ENCODE data around the gene MKKS. TPM values are rescaled to one million over a fixed set of nuclear protein-coding genes. Genes with fewer than 3 reads are reported as not detected.

Gene MKKS
- 10 to 100 TPM; 26.5 to 34.5 (median 32.4) TPM for polyA plus RNA-seq (ENCODE audit: insufficient read length in 3 of 3)
- long read RNA-seq, donor 1, full-length matches to known transcripts = 14 of 50 reads
- long read RNA-seq, donor 1, partial matches to known transcripts = 36 of 50 reads
- long read RNA-seq, donor 1, other reads (novel, unspliced or antisense) = 0 of 50 reads
- long read RNA-seq, donor 2, full-length matches to known transcripts = 10 of 78 reads
- long read RNA-seq, donor 2, partial matches to known transcripts = 68 of 78 reads
- long read RNA-seq, donor 2, other reads (novel, unspliced or antisense) = 0 of 78 reads
- long read RNA-seq, donor 3, full-length matches to known transcripts = 13 of 53 reads
- long read RNA-seq, donor 3, partial matches to known transcripts = 40 of 53 reads
- long read RNA-seq, donor 3, other reads (novel, unspliced or antisense) = 0 of 53 reads
- long read RNA-seq, donor 4, full-length matches to known transcripts = 9 of 57 reads
- long read RNA-seq, donor 4, partial matches to known transcripts = 48 of 57 reads
- long read RNA-seq, donor 4, other reads (novel, unspliced or antisense) = 0 of 57 reads
- long read RNA-seq, donor 5, full-length matches to known transcripts = 3 of 33 reads
- long read RNA-seq, donor 5, partial matches to known transcripts = 30 of 33 reads
- long read RNA-seq, donor 5, other reads (novel, unspliced or antisense) = 0 of 33 reads
- long read RNA-seq, donor 6, full-length matches to known transcripts = 7 of 35 reads
- long read RNA-seq, donor 6, partial matches to known transcripts = 28 of 35 reads
- long read RNA-seq, donor 6, other reads (novel, unspliced or antisense) = 0 of 35 reads
- long read RNA-seq, donor 7, full-length matches to known transcripts = 14 of 52 reads
- long read RNA-seq, donor 7, partial matches to known transcripts = 38 of 52 reads
- long read RNA-seq, donor 7, other reads (novel, unspliced or antisense) = 0 of 52 reads
- long read RNA-seq, donor 8, full-length matches to known transcripts = 7 of 26 reads
- long read RNA-seq, donor 8, partial matches to known transcripts = 19 of 26 reads
- long read RNA-seq, donor 8, other reads (novel, unspliced or antisense) = 0 of 26 reads
- long read RNA-seq, donor 9, full-length matches to known transcripts = 11 of 58 reads
- long read RNA-seq, donor 9, partial matches to known transcripts = 47 of 58 reads
- long read RNA-seq, donor 9, other reads (novel, unspliced or antisense) = 0 of 58 reads
- long read RNA-seq, donor 10, full-length matches to known transcripts = 7 of 32 reads
- long read RNA-seq, donor 10, partial matches to known transcripts = 25 of 32 reads
- long read RNA-seq, donor 10, other reads (novel, unspliced or antisense) = 0 of 32 reads
- long read RNA-seq, donor 11, full-length matches to known transcripts = 8 of 28 reads
- long read RNA-seq, donor 11, partial matches to known transcripts = 20 of 28 reads
- long read RNA-seq, donor 11, other reads (novel, unspliced or antisense) = 0 of 28 reads
- long read RNA-seq, donor 12, full-length matches to known transcripts = 12 of 51 reads
- long read RNA-seq, donor 12, partial matches to known transcripts = 39 of 51 reads
- long read RNA-seq, donor 12, other reads (novel, unspliced or antisense) = 0 of 51 reads
- long read RNA-seq, donor 13, full-length matches to known transcripts = 4 of 35 reads
- long read RNA-seq, donor 13, partial matches to known transcripts = 31 of 35 reads
- long read RNA-seq, donor 13, other reads (novel, unspliced or antisense) = 0 of 35 reads
- long read RNA-seq, donor 14, full-length matches to known transcripts = 10 of 55 reads
- long read RNA-seq, donor 14, partial matches to known transcripts = 45 of 55 reads
- long read RNA-seq, donor 14, other reads (novel, unspliced or antisense) = 0 of 55 reads
- long read RNA-seq, donor 15, full-length matches to known transcripts = 18 of 76 reads
- long read RNA-seq, donor 15, partial matches to known transcripts = 58 of 76 reads
- long read RNA-seq, donor 15, other reads (novel, unspliced or antisense) = 0 of 76 reads
- long read RNA-seq, donor 16, full-length matches to known transcripts = 12 of 85 reads
- long read RNA-seq, donor 16, partial matches to known transcripts = 73 of 85 reads
- long read RNA-seq, donor 16, other reads (novel, unspliced or antisense) = 0 of 85 reads

DNA sequence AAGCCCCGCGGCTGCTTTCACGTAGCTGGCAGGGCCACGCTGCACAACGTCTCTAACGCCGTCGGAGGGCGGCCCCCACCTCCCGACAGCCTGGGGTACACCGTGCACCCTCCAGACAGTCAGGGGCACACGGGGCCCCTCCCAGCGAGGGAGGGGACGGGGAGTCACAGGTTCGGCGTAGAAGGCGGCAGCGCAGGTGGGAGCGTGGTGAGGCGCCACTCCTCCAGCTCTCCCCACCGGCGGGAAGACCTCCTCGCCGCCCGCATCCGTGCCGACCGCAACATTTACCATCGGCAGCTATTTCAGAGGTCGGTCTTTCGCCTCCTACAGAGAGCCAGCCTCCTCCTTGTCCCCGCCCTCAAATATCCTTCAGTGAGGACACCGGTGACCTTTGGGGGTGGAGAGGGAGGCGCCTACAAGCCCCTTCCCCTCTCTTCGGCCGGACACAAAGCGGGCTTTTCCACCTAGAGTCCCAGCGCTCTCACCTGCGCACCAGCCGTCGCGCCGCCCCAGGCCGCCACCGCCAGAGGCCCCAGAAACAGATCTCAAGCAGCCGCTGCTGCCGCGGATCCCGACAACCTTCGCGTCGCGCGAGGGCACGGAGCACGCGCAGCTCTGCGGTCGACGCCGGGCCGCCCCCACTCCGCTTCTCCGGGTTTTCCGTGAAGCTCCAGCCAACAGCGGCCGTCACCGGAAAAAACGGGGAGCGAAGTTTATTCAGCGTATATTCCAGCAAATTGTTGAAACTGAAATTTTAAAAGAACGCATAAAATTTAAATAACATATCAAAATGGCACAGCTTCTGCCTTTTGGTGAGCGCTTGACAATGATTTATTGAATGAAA, at the start of gene MKKS:
Gene MKKS (minus strand): TSS at position 600 of the 844 bp plus-strand sequence. CDS start 20,708 bp downstream, outside the sequence.
- DNase-seq = peak; percentile 93

DNA sequence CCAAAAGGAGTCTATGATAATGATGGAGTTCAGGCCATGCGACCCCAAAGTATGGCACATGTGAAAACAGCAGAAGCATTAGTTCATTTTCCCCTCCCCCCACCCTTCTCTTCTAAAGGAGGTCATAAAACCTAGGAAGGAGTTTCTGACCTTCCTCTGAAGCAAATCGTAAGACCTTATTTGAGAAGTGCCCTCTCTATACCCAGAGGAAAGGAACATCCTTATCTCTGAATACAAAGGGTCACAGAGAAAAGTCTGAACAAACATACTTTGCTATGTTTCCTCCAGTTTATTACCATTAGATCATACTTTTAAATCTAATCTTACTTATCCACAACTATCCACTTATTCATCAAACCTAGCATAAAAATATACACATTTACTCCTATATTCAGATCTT, 49.7 kb upstream of the MKKS start:
- DNase-seq = no peak

DNA sequence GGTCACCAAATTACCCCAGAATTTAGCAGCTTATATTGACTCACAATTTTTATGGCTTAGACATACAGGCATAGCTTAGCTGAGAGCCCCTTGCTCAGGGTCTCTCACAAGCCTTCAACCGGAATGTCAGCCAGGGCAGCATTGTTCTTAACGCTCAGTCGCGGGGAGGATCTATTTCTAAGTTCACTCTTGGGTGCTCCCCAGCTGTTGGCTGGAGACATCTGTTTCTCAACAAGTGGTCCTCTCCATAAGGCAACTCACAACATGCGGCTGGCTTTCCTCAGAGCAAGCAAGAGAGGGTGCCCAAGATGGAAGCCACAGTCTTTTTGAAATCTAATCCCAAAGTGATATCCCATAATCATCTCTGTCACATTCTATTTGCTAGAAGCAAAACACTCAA, 47.7 kb upstream of the MKKS start:
- DNase-seq = no peak

DNA sequence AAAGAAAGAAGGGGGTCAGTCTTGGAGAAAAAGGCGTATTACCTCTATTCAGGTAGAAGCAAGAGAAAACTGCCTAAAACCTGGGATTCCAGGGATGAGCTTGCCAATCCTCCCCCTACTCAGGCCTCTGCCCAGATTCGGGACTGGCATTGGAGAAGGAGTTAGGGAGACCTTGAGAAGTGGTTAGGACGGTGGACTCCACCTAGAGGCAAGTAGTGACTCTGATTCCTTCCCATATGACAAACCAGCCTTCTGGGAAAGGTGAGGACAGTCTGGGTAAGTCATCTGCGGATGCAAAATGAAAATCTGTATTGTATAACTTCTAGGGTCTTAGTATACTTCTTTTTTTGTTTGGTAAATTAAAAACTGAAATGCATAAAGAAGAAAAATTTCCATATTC, 44.9 kb upstream of the MKKS start:
- no peak for DNase-seq

DNA sequence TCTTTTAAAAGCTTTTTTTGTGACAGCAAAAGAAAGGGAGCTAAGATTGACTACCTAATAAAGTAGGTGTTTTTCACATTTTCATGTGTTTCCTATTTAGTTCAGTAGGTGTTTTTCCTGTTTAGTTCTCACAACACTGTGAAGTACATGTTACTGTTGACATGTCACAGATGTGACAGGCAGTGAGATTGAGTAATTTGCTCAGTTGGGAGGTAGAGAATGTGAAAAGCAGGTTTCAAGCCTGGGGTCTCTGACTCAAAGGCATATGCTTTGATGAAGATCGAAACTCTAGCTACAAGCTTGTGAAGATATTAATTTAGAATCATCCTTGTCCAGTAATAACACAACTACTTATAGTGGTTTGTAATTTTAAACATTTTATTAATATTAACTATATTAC, 44.2 kb upstream of the MKKS start:
- no peak for DNase-seq

DNA sequence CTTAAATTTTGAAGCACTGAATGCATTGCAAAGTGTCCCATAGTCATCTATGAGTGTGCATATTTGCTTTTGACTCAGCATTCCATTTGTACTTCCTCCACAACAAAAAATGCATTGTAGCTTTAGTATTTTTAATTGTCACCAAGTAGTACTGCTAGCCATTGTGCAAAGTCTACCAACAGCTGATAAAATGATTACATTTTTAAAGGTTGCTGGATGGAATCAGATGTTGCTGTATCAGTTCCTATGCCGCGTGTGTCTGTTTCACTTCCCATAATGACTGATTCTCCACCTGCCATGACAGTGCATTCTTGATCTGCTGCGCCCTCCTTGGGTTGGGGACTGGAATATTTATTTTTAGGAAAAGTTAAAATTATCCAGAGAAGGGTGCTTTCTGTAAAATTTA, 42.3 kb upstream of the MKKS start:
- DNase-seq = no peak

DNA sequence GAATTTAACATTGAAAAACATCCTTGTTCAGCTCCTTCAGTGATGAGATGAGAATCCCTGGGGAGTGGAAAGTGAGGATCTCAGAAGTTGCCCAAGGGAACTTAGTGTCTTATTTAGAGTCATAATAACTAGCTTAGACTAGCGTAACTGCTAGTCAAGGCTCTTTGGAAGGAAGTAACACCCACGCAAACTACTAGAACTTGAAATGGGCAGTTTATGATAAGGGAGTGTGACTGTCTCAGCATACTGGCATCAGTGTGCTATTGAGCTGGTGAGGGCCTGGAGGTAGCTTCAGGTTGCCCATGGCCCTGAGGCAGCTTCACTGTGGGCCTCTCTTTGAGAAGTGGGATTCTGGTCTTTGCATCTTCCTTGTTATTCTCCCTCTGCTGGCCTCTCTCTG, 41.2 kb upstream of the MKKS start:
- no peak for DNase-seq

DNA sequence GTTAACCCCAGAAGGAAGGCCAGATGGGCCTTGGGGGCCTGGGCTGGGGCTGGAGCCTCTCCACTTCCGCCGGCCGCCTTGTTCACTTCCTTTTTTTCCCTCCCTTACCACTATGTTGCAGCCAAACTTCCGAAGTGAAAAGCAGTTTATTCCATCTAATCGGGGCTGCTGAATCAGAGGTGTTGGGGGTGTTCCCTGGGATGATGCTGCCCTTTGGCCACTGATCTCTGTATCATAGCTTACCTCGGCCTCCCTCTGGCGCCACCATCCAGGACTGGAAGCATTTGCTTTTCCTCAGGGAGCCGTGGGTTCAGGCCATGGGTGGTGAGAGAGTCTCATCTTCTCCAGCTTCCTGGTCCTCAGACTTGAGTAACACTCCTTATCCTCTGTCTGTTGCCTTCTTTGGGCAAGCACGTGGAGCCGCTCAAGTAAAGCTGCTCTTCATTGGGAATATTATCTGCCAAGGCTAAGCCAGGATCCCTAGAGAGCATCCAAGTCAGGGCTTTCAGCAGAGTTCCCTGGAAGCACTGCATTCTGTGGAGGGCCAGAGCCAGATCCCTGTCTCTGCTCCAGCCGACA, 40.7 kb upstream of the MKKS start:
- DNase-seq = no peak

DNA sequence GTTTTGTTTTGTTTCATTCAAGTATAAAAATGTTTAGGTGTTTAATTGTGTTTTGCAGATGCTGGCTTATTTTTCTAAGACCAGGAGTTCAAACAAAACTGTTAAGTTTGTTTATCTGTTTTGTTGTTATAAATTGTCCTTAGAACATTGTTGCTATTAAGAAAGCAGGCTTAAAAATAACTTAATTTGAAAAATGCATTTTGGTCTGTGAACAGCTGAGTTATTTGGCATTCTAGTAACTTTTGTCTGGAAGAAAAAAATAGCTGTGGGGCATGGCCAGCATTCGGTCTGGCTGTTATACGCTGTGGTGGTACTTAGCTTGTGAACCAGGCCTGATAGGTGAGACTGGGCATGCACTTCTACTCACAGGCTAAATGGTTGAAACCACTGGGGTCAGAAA, 38.8 kb upstream of the MKKS start:
- DNase-seq = no peak

DNA sequence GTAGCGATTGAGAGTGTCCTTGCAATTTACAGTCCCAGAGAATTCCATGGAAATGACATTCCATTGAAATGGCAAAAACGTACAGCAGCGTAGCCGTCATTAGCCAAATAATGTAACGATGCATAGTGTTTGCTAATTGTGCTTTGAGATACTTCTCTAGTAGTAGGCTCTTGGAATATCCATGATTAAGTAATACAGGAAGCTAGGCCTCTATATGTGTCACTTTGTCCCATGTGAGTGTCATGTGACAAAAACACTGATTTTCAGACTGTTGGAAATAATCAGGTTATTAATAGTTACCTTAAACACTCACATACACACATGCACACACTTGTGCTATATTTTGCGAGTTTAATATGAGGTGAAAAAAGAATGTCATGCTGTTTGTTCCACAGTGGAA, 36.3 kb upstream of the MKKS start:
- DNase-seq = no peak

DNA sequence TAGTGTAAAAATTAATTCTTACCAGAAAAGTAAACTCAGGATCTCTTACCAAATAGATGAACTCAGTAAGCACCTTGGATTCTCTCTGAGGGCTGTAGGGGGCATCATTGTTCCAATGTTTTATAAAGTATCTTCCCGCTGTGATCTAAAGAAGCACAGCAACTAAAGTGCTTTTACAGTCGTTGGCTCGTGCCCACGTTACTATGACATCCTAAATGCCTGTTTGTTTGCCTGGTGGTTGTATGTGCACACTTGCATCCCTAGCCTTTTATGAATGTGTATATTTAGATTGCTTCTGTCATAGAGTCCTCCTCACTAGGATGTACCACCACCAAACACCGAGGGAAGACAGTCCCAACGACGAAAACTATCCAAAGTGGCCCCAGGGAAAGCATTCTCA, 35.6 kb upstream of the MKKS start:
- peak; percentile 72 for DNase-seq

DNA sequence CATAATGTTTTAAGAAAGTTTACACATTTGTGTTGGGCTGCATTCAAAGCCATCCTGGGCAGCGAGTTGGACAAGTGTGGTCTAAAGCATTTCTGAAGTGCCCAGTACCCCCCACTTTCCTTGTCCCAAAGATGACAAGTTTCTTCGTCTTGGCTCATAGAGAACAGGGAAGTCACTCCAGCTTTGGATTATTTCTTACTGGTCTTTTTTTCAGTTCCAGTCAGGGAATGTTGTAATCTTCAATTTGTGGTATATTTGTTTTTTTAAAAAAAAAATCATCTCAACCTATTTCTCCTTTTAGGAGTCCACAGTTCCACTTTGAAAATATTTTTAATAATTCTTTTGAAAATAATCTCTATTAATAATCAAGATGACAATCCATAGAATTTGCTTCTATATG, 35.0 kb upstream of the MKKS start:
- DNase-seq = no peak

DNA sequence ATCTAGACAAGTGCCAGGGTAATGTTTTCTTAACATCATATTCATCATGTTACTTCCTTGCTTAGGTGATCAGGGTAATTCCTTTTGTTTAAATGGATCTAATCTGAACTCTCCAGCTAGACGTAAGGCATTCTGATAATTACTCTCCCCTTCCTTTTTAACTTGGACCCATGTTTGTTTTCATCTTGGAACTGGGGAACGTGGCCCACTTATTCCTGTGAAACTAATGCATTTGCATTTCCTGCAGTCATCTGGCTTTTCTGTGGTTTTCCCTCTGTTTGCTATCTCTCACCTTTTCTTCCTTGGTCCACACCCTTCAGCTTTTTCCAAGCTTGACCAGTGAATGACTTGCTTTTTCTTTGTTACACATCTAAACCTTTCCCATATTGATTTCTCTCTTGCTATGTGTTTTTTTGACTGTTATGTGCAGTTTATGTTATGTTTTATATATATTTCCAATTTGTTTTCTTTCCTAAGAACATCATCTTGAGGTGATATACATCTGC, 34.4 kb upstream of the MKKS start:
- no peak for DNase-seq

DNA sequence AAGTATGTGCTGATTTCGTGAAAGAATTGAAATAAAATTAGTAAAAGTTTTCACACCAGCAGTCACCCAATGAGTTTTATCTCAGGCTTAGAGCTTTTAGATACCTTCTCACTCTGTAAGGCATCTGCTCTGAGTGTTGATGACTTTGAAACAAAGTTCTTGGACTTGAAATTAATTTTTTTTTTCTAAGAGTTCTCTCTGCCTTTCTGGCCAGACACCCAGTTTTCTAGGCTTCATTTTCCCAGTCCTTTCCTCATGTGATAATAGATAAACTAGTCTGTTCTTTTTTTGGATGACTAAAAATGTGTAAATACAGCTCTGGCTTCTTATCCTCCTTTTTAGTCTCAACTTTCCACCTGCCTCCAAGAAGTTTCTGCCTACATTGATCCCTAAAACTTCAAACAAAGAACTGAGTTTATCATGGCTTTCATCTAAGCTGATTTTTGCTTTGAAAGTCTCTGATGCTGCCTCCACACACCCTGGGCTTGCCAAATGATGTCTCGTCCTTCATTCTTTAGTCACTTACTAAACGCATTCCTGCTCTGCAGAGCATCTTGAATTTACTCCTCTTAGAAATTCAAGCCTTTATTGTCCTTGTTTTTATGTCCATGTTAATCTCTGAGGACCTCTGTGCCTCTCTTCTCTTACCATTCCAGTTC, 33.8 kb upstream of the MKKS start:
- DNase-seq = no peak

DNA sequence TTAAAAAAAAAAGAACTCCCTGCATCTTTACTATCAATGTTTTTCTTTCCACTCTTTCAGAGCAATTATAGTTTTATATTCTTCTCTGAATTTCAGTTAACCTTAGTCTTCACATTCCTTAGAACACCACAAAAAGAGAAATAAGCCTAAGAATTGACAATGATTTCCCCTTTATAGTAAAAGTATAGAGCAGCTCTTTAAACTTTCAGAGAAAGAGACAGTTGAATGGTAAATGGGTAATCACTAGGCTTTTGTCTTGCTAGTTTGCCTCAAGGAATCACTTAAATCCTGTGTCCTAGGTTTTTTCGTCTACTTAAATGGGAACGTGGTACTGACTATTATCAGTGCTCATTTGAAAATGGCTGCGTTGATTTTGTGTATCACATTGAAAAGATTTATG, 32.8 kb upstream of the MKKS start:
- no peak for DNase-seq

DNA sequence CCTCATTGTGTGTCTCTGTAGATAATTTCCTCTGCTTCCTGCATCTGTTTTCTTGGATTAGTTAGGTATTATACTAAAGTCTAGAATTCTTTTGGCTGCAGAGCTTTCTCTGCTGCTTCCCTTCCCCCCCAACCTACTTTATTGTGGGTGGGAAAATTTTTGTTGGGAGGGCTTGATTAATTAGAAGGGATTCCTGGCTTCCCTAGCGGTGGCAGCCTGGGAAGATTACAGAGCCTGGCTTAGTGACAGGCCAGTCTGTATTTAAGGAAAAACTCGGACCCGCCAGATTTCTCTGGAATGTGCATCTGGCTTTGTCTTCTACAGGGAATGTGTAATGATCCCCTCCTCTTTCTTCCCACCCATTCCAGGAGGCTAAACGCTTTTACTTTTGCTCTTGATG, 32.3 kb upstream of the MKKS start:
- DNase-seq = no peak

DNA sequence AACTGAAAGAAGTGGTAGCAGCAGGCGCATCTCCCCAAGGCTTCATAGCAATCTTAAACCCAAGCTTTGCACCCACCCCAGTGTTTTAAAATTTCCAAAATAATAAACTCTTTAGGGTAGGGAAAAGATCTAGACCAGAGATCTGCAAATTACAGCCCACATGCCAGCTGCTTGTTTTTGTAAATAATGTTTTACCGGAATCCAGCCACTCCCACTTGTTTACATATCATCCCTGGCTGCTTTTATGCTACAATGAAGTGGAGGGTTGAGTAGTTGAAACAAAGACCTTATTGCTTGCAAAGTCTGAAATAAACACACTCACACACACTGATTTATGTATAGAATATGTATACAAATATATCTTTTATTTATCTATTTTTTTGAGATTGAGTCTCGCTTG, 31.1 kb upstream of the MKKS start:
- no peak for DNase-seq

DNA sequence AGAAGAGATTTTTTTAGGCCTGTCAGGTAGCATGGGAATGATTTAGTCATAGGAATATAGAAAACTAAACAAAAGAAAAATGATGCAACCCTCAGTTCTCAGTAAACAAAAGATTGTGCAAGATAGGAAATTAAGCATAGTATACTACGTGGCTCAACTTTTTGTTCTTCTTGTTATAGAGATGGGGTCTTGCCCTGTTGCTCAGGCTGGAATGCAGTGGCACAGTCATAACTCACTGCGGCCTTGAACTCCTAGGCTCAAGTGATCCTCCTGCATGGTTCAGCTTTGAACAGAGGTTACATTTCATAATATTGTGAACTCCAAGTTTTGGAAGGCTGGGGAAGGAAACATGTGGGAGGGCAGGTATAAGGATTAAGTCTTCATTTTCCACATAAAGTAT, 29.6 kb upstream of the MKKS start:
- no peak for DNase-seq
